Mammary epithelial cell (primary cell): ENCODE measurements around the gene GPC5.

Source experiments
- EZH2 ChIP-seq: IDR thresholded peaks from 2 replicates; pipeline ENCODE4 v1.6.1; 2012; ENCODE audit warnings: low read length, inconsistent platforms, borderline replicate concordance
- TF ChIP-seq, protein P1 (sequence below), 2 donors: IDR thresholded peaks in 1 of 2; conservative IDR thresholded peaks in 1 of 2; 2 replicates each; pipeline ENCODE4 v1.5.1; 2011 to 2012; ENCODE audit warnings: inconsistent platforms in 2 of 2, low read length in 2 of 2, mild to moderate bottlenecking in 2 of 2, control low read depth in 1 of 2, low read depth in 1 of 2; ENCODE audit not compliant: insufficient read depth in 1 of 2; ENCODE audit errors: extremely low read depth in 1 of 2

DNA sequence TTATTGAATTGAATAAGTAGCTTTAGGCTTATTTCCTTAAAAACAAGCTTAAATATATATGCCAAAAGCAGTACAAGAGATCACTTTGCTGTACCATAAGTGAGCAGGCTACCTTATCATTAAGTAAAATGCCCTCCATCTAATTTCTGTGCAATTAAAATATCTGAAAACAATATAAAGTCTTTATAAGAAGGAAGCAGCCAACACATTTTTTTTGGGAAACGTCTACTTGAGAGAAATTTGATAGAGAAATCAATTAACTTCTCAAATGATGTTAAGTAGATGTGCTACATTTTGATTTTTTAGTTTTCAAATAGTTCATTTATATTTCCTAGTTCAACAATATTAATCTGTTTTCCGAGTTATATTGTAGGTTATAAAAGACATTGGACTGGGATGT is 52.5 kb downstream of the GPC5 start:
- TF ChIP-seq, protein P1, sequence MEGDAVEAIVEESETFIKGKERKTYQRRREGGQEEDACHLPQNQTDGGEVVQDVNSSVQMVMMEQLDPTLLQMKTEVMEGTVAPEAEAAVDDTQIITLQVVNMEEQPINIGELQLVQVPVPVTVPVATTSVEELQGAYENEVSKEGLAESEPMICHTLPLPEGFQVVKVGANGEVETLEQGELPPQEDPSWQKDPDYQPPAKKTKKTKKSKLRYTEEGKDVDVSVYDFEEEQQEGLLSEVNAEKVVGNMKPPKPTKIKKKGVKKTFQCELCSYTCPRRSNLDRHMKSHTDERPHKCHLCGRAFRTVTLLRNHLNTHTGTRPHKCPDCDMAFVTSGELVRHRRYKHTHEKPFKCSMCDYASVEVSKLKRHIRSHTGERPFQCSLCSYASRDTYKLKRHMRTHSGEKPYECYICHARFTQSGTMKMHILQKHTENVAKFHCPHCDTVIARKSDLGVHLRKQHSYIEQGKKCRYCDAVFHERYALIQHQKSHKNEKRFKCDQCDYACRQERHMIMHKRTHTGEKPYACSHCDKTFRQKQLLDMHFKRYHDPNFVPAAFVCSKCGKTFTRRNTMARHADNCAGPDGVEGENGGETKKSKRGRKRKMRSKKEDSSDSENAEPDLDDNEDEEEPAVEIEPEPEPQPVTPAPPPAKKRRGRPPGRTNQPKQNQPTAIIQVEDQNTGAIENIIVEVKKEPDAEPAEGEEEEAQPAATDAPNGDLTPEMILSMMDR (conservative IDR thresholded peaks at IDR 0.05 in 1 of 2, IDR thresholded peaks at IDR 0.05 in 1 of 2; ENCODE audit: extremely low read depth in 1 of 2, insufficient read depth in 1 of 2, low read depth in 1 of 2, low read length in 2 of 2): no peak
- no peak for TF ChIP-seq EZH2
